ENCODE results near the gene LGALS3BP.

- no peak for TF ChIP-seq CTCF (conservative IDR thresholded peaks at IDR 0.05 in 1 of 2, IDR thresholded peaks at IDR 0.05 in 1 of 2; ENCODE audit: extremely low read depth in 1 of 2, insufficient read depth in 1 of 2, low read depth in 1 of 2, low read length in 2 of 2)
- TF ChIP-seq EZH2 (IDR thresholded peaks at IDR 0.05; ENCODE audit: borderline replicate concordance, low read length): no peak
Measured at GRCh38 chr17:78969865-78970264, 9.9 kb downstream of the LGALS3BP start.
